ENCODE results near the gene SELENOW.

GRCh38 chr19:47730910-47731309 lies 47.6 kb upstream of the SELENOW start:
- TF ChIP-seq CTCF (IDR thresholded peaks at IDR 0.05; ENCODE audit: low read depth, low read length, missing input control), result no peak
- TF ChIP-seq GABPA (IDR thresholded peaks at IDR 0.05 in 1 of 2, conservative IDR thresholded peaks at IDR 0.05 in 1 of 2), result no peak
- no peak for TF ChIP-seq RAD21 (IDR thresholded peaks at IDR 0.05)
- TF ChIP-seq, protein P1, sequence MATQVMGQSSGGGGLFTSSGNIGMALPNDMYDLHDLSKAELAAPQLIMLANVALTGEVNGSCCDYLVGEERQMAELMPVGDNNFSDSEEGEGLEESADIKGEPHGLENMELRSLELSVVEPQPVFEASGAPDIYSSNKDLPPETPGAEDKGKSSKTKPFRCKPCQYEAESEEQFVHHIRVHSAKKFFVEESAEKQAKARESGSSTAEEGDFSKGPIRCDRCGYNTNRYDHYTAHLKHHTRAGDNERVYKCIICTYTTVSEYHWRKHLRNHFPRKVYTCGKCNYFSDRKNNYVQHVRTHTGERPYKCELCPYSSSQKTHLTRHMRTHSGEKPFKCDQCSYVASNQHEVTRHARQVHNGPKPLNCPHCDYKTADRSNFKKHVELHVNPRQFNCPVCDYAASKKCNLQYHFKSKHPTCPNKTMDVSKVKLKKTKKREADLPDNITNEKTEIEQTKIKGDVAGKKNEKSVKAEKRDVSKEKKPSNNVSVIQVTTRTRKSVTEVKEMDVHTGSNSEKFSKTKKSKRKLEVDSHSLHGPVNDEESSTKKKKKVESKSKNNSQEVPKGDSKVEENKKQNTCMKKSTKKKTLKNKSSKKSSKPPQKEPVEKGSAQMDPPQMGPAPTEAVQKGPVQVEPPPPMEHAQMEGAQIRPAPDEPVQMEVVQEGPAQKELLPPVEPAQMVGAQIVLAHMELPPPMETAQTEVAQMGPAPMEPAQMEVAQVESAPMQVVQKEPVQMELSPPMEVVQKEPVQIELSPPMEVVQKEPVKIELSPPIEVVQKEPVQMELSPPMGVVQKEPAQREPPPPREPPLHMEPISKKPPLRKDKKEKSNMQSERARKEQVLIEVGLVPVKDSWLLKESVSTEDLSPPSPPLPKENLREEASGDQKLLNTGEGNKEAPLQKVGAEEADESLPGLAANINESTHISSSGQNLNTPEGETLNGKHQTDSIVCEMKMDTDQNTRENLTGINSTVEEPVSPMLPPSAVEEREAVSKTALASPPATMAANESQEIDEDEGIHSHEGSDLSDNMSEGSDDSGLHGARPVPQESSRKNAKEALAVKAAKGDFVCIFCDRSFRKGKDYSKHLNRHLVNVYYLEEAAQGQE (IDR thresholded peaks at IDR 0.05), result no peak
- TF ChIP-seq TAF1 (conservative IDR thresholded peaks at IDR 0.05), result no peak
- TF ChIP-seq YY1 (IDR thresholded peaks at IDR 0.05), result no peak
